MV-4-11 (cell line): ENCODE data around the gene TAB2.

Source experiments
- DNase-seq: peaks from one replicate; lab custom pipeline; 2025; lab: John Stamatoyannopoulos, UW

TAB2 gene

DNA sequence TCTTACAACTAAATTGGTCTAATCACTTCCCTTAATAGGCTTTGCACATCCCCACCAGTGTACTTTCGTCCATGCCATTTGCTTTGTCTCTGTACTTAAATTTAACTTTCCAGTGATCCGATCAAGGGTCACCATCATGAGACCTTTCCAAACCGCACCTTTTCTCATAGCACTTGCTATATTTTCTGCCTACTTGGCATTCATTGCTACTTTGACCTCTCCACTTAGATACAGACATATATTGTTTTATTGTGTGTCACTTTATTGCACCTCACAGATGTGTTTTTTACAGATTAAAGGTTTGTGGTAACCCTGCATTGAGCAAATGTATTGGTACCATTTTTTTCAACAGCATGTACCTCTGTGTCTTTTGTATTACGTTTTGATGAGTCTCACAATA lies 97.3 kb downstream of the TAB2 start:
- DNase-seq, result no peak

DNA sequence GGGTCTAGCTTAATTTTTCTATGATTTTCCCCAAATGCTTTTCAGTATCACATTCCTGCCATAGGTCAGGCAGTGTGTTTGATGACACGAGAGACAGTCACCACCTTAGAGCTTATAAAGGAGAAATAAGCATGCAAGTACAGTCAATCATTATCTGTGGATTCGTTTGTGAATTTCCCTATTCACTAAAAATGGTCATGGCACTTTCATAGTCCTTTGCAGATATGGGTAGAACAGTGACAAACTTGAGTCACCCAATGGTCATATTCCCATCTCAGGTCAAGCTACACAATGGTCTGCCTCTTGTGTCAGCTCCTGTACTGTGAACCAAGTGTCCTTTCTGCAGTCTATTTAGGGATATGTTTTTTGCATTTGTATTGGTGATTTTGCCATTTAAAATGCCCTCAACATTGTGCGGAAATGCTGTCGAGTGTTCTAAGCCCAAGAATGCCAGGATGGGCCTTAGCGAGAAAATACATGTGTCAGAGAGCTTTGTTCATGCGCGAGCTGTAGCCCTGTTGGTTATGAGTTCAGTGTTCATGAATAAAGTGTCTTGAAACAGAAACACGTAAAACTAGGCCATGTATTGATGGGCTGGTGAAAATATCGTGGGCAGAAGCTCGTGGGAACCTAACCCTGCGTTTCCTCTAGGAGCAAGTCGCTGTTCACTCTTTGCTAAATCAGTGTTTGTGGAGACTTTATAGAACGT lies 102.3 kb downstream of the TAB2 start:
- no peak for DNase-seq

DNA sequence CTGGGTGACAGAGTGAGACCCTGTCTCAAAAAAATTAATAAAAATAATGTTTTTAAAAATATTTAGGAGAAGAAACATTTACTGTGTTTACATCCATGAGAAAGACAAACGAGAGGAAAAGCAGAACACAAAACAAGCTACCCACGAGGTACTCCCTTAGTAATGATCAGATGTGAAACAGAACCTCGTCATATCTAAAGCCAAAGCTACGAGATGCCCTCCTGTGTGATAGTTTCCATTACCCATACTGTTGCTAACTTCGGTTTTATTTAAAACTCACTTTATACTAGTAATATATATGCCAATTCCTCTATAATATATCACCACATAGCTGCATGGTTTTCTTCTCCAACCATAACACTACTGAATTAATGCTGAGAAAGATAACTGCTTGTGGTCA lies 103.6 kb downstream of the TAB2 start:
- no peak for DNase-seq

DNA sequence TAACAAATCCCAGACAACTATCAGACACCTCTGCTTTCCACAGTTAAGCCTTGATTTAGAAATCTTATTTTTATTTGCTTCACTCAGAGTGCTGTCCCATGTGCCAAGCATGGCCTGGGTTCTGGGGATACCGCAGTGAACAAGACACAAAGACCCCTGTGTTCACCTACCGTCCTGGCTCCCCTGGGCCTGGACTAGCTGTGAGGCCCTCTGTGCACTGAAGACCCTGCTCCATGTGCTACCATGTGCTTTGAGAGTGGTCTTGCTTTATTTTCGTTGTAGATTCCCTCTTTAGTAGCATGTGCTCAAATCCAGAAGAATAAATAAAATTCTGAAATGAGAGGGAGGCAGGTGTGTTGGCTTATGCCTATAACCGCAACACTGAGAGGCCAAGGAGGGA lies 105.1 kb downstream of the TAB2 start:
- no peak for DNase-seq

DNA sequence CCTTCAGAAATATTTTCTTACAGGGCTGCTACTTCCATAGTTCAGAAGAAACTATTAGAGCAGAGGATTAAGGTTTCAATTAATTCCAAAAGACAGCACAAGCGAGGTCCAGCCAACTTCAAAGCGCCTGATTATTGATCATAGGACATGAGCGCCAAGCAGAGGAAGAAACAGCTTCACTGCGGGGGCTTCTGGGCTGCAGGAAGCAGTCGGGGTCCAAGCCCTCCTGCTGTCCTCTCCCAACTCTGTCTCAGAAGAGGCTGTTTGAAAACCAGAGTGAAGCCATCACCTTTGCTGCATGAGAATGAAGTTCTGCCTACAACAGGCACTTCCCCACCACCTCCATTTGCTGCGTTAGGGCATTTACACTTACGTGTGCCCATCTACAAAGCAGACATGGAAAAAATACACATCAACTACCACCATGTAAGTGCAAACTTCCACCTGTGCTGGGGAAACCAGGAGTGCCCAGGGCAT lies 106.5 kb downstream of the TAB2 start:
- no peak for DNase-seq

DNA sequence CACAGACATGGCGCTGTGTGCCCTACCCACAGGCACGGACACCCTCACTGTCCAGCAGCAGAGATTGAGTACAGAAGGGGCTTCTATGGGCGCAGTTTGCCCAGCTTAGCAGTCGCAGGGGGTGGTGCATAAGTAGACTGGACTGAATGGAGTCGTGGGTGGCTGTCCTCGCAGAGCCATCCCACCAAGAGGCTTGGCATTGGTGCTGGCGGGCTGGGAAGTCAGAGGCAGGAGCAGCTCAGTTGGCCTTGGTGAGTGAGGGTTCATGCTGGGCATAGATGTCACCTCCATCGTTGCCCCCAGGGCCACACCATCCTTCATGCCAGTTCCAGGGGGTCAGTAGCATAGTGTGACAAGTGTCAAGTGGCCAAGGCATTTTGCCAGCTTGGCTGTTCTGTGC lies 107.7 kb downstream of the TAB2 start:
- no peak for DNase-seq

DNA sequence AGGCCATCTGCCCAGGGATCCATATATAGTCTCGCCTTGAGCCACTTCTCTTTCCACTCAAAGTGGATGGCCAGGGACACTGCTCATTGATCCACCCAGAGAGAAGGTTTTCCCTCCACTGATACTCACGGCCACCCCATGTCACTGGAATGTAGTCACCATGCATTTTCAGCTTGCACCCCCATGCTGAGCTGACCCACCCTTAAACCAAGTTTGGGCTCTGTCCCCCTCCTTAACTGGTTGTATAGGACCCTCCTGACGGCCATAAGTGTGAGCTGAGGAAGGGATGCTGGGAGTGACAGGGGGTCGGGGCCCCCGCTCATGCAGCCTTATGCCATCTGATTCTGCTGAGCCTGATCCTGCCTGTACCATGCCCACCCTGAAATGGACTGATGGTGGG lies 108.2 kb downstream of the TAB2 start:
- DNase-seq, result no peak

DNA sequence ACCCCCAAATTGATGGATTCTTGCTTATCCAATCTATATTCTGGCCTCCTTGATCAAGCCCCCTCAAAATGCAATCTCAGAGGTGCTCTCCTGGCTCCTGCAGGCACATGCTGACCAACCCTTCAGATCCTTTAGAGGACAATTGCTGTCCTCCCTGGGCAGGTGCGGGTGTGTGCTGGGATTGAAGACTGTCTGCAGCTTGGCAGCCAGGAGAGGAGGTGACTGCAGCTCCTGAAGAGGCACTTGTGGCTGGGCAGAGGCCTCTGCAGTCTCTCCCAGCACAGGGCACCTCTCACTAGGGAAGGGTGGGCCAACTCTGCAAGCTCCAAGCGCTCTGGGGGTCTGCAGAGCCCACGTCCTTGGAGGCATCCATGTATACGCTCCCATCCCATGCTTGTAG lies 111.1 kb downstream of the TAB2 start:
- no peak for DNase-seq

DNA sequence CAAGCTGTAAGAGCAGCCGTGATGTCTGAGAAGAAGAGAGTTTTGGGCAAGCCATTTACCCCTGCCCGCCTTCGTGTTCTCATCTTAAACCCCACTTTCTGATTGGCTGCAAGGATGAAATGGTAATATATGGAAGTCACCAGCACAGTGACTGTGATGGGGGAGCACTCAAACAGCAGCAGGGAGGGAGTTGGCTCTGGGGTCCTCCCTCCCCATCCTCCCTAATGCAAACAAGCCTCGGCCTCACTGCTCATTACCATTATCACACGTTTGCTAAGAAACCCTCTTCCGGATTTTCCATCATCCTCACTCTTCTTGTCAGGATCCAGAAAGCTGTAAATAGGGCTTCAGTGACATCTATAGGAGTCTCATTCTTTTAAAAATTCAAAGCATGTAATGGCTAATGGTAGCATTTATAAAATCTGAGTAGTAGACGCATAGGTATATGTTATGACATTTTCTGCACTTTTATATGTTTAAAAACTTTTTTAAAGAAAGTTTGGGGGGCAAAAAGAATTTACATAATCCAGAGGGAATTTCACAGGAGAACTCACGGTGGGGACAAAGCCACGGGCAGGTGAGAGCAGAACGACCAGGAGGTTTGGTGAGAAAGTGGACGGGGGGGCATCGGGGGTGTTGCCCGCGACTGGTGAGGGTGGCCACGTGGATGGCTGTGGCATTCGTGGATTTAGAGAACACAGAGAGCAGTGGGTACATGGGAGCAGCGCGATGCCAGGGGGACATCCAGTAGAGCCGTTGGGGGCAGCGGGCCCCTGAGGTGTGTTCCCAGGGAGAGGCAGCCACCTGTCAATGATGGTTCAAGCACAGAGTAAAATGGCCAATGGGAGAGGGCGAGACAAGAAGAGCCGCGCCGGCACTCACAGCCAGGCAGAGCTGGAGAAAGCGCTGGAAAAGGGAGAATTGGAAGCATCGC lies 112.2 kb downstream of the TAB2 start:
- no peak for DNase-seq

DNA sequence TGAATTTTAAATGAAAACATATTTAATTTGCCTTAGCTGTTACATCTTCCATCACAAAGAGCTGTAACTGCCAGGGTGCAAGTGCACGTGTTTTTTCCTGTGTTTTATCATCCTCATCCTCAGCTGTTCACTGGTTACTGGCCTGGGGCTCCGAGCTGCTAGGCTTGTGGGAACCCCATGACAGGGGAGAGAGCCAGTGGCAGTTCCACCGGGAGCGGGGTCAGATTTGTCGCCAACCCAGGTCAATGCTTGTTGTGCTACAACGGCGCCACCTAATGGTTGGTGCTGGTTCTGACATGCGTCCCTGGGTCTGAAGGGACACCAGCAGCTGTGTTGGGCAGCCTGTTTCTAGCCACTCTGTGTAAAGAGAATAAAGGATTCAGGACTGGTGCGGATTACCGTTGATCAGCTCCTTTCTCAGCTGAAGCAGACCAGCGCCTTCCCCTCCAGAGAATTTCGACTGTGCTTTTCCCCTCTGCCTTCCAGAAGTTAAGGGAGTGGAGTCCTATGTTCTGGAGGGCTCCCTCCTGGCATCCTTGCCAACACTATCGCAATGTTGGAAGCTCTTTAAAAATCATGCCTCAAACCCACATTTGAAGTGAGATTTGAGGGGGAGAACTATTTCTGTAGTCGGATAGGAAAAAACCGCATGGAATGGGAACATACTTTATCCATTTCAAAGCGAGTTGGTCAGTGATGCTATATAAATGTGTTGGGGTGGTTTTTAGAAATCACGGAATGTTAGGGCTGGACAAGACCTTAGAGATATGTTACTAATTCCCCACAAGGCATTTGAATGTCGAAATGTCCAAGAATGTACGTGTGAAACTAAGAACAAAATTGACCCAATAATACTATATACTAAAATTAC lies 114.6 kb downstream of the TAB2 start:
- DNase-seq, result peak; percentile 70

DNA sequence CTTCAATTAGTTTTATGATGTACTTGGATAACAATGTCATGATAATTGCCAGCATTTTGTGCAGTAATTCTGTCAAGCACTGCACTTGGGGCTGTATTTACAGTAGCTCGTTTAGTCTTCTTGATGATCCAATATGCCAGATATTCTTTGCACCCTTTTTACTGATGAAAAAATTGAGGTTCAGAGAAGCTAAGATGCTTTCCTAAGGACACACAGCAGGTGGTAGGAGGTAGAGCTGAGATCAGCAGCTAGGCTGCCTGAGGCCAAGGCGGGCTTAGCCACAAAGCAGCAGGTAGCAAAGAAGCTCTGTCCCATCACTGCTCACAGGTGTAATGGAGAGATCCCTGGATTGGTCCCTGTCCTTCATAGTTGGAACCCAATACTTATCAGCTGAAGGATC lies 115.9 kb downstream of the TAB2 start:
- DNase-seq, result no peak

DNA sequence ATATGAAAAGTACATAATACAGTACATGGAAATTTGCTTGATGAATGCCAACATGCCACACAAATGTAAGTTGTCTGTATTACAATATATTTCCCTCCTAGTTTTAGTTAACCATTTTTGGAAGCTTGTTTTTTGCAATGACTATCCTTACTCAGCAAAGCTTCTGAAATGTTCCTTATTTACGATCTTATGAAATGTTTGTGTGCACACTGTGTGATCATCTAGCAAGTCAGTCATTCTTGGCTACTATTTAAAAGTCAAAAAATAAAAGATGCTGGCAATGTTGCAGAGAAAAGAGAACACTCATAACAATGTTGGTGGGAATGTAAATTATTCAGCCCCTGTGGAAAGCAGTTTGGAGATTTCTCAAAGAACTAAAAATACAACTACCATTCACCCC lies 116.4 kb downstream of the TAB2 start:
- no peak for DNase-seq

DNA sequence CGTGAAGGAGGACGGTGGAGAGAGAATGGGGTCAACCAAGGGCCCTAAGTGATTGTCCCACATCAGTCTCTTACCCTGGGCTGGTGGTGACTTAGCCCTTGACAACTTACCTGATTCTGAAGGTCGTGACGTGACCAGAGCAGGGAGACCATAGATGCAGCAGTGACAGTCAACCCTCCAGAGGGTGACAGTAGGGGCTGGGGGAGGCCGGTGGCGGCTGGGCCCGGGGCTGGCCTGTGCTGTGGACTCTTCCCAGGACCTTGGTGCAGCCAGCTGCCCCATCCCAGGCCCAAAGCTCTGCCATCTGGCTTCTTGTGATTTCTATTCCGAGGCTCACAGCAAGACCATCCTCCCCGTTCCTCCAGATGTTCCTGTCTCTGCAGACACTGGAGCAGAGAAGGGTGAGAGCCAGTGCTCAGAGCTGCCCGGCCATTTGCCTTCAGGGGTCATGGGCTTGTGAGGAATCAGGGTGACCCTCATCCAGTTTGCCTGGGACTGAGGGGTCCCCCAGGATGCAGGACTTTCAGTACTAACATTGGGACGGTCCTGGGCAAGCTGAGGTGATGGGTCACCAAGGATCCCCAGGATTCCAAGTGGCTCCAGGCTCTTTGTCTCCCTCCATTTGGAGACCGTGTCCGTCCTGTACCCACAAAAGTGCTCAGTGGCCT lies 118.5 kb downstream of the TAB2 start:
- DNase-seq, result no peak

DNA sequence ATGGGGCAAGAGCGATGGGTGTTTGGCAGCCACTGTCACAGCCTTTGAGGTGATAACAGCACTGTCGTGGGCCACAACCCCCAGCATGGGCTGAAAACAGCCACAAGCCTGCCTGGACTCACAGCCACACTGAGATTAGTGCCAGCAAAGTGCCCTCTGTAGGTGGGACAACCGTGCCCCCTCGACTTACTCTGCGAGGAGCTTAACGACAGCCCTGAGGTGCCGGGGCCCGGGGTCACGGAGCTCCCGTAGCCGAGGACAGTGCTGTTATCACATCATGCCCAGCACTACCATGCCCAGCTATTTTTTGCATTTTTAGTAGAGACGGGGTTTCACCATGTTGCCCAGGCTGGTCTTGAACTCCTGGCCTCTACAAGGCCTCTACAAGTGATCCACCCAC lies 119.1 kb downstream of the TAB2 start:
- no peak for DNase-seq

DNA sequence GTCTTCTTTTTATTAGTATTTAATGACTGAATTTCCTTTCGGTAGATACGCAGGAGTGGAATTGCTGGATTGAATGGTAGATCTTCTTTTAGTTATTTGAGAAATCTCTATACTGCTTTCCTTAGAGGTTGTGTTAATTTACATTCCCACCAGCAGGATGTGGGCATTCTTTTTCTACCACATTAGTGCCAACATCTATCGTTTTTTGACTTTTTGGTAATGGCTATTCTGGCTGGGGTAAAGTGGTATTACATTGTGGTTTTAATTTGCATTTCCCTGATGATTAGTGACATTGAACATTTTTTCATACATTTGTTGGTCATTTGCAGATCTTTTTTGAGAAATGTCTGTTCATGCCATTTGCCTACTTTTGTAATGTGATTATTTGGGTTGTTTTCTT lies 119.7 kb downstream of the TAB2 start:
- DNase-seq, result no peak

DNA sequence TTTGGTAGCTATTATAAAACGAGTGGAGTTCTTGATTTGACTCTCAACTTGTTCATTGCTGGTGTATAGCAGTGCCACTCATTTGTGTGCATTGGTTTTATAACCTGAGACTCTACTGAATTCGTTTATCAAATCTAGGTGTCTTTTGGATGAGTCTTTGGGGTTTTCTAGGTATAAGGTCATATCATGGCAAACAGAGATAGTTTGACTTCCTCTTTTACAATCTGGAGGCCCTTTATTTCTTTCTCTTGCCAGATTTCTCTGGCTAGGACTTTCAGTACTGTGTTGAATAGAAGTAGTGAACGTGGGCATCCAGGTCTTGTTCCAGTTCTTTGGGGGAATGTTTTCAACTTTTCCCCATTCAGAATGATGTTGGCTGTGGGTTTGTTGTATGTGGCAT lies 121.3 kb downstream of the TAB2 start:
- DNase-seq, result peak; percentile 16

DNA sequence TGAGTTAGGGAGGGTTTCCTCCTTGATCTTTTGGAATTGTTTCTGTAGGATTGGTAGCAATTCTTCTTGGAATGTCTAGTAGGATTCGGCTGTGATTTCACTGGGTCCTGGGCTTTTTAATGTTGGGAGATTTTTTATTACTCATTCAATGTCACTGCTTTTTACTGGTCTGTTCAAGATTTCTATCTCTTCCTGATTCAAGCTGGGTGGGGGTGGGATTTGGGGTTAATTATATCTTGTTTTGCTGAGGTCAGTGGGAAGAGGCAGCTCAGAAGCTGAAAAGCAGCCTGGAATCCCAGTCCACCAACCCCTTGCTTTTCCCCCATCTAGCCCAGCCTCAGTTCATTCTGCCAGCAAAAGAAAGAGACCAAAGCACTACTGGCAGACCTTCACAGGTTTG lies 122.1 kb downstream of the TAB2 start:
- DNase-seq, result no peak

DNA sequence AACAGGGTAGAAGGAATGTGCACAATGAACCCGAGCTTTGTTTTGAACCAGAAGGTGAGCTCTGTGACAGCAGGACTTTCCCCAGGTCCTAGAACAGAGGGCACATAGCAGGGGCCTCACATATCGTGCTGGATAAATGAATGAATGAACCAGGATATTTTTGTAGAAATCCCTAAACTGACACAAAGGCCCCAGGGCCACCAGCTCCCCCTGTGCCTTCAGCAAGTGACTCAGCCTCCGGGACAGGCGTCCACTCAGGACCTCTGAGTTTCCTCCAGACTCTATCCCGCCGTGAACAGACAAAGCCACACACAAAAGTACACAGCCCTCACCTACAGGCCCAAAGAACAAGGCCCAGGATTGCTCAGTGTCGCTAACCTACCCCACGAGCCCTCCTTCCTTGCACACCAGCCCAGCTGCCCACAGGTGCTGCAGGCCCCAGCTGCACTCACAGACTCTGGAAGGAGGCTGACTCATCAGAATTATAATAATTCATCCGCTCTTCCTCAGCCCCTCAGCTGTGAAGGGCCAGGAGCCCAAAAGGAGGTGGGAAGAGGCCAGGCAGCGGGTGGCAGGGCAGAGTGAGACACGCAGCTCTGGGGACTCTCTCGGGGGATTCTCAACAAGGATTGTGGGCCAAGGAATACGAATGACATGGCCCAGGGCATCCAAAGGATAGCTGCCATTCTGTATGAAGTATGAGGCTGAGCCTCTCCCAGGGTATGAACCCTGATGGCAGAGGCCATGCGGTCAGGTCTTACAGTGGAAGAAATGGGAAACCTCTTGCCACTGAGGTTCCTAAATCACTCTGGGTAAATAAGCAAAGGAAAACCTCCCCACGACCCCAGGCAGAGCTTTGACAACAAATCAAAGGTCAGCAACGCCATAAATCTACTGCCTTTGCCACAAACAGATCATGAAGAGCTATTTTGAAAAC lies 123.5 kb downstream of the TAB2 start:
- DNase-seq, result no peak

DNA sequence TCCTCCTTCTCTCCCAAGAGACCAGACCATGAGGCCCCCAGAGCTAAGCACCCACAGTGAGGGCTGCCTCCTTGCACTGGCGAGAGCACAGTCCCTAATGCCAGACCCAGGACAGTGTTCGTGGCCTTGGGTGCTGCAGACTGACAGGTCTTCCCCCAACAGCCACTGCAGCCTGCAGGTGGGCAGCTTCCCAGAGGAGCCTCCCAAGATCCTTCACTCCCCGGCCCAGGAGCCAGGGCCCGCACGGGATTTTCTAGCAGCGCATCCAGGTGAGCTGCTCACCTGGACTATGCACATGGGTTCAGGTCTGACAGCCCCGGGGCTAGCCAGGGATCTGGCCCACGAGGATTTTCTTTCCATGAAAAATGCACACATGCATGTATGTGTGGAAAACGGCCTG lies 124.2 kb downstream of the TAB2 start:
- DNase-seq, result no peak

DNA sequence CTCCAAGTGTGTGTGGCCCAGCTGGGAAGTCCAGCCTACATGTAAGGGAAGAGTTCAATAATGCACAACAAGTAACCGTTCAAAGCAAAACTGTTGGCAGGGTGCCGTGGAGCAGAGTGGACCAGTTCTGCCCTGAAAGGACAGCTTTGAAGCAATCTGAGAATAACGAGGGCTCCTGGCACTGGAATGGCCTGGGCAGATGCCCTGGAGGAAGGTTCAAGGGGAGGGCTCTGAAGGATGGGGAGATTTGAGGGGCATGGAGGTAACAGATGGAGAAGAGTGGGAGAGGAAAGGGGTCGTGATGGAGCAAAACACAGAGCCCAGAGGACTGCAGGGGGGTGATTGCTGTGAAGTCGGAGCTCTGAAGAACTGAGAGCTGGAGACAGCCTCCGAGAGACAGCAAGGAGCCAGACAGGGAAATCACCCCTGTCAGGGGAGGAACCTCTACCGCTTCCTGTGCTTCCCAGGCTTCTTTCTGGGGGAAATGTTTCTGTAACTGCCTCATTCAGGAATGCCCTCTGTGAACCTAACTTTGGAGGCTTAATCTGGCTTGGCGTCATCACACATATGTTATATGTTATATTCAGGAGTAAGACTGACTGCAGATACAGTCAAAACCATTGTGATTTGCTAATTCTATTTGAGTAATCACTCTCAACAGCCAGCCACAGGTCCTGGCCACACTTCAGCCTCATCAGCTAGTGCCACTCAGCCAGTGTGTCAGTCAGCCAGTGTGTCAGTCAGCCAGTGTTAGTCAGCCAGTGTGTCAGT lies 126.1 kb downstream of the TAB2 start:
- DNase-seq, result no peak
